ENCODE measurements around the gene SMO. TPM values are rescaled to one million over a fixed set of nuclear protein-coding genes. Genes with fewer than 3 reads are reported as not detected.

SMO gene
- total and polyA plus RNA-seq, 2 donors from 2014 or later, result 13.2 to 20.8 TPM

- no peak overlapping the region for H3K27ac ChIP-seq (ENCODE audit: low read depth in 2 of 2, low read length in 2 of 2)
- peaks cover 0 to 15% (median 12%) of the 10 kb centered on the region in 3 donors for H3K4me1 ChIP-seq (ENCODE audit: control insufficient read depth in 2 of 3, insufficient read depth in 2 of 3, low read depth in 1 of 3, low read length in 3 of 3)
- intact Hi-C loops (cut with DNase I), result no loop called here
- FAIRE-seq, result no peak
- no peak overlapping the region for H3K9ac ChIP-seq (ENCODE audit: low read length in 3 of 3)
- DNase-seq, result no peak
- H3K4me3 ChIP-seq (ENCODE audit: low read length in 3 of 3), result no peak overlapping the region
- no peaks in the 10 kb centered on the region for H3K36me3 ChIP-seq (ENCODE audit: control insufficient read depth in 2 of 3, insufficient read depth in 3 of 3, low read length in 3 of 3)
- no peak for TF ChIP-seq CTCF (IDR thresholded peaks at IDR 0.05; ENCODE audit: borderline replicate concordance, extremely low read depth, insufficient read depth)
- no peaks in the 10 kb centered on the region for H3K9me3 ChIP-seq (ENCODE audit: control insufficient read depth in 2 of 3, insufficient read depth in 1 of 3, low read length in 3 of 3)
- H3K27me3 ChIP-seq (ENCODE audit: control insufficient read depth, insufficient read depth, low read length), result no peaks in the 10 kb centered on the region
These were observed 38.9 kb upstream of the SMO start for GRCh38 chr7:129149511-129149910.

GRCh38 chr7:129150199-129150996, 38.0 kb upstream of the SMO start:
- Histone ChIP-seq H3K36me3 (ENCODE audit: control insufficient read depth in 2 of 3, insufficient read depth in 3 of 3, low read length in 3 of 3) (no peaks in the 10 kb centered on the region), H3K4me3 (ENCODE audit: low read length in 3 of 3) (no peak overlapping the region), H3K9me3 (ENCODE audit: control insufficient read depth in 2 of 3, insufficient read depth in 1 of 3, low read length in 3 of 3) (no peaks in the 10 kb centered on the region), H3K27me3 (ENCODE audit: control insufficient read depth, insufficient read depth, low read length) (no peaks in the 10 kb centered on the region), H3K27ac (ENCODE audit: low read depth in 2 of 2, low read length in 2 of 2) (no peak overlapping the region), H3K4me1 (ENCODE audit: control insufficient read depth in 2 of 3, insufficient read depth in 2 of 3, low read depth in 1 of 3, low read length in 3 of 3) (peaks cover 0 to 15% (median 12%) of the 10 kb centered on the region in 3 donors), H3K9ac (ENCODE audit: low read length in 3 of 3) (no peak overlapping the region)
- intact Hi-C loops (cut with DNase I), result no loop called here
- FAIRE-seq (no peak), DNase-seq (no peak)
- TF ChIP-seq CTCF (IDR thresholded peaks at IDR 0.05; ENCODE audit: borderline replicate concordance, extremely low read depth, insufficient read depth), result no peak

GRCh38 chr7:129157651-129158050, 30.8 kb upstream of the SMO start:
- Histone ChIP-seq H3K4me3 (ENCODE audit: low read length in 3 of 3) (no peak overlapping the region), H3K9ac (ENCODE audit: low read length in 3 of 3) (no peak overlapping the region), H3K27ac (ENCODE audit: low read depth in 2 of 2, low read length in 2 of 2) (no peak overlapping the region), H3K27me3 (ENCODE audit: control insufficient read depth, insufficient read depth, low read length) (no peaks in the 10 kb centered on the region), H3K36me3 (ENCODE audit: control insufficient read depth in 2 of 3, insufficient read depth in 3 of 3, low read length in 3 of 3) (no peaks in the 10 kb centered on the region), H3K9me3 (ENCODE audit: control insufficient read depth in 2 of 3, insufficient read depth in 1 of 3, low read length in 3 of 3) (no peaks in the 10 kb centered on the region), H3K4me1 (ENCODE audit: control insufficient read depth in 2 of 3, insufficient read depth in 2 of 3, low read depth in 1 of 3, low read length in 3 of 3) (peaks cover 0 to 13% (median 10%) of the 10 kb centered on the region in 3 donors)
- TF ChIP-seq CTCF (IDR thresholded peaks at IDR 0.05; ENCODE audit: borderline replicate concordance, extremely low read depth, insufficient read depth), result no peak
- FAIRE-seq (no peak), DNase-seq (no peak)
- intact Hi-C loops (cut with DNase I), result no loop called here

Measured in kidney (tissue), 14 donors.